GM18505 (cell line): ENCODE results near the gene RAB11B.
"Not testable (repeated sequence)": the region's sequence is repeated elsewhere in the genome, so short reads cannot be mapped to it uniquely, and the experiment has no call there.

Experiments
- ATAC-seq: cut with Tn5 transposase; IDR thresholded peaks from one replicate; pipeline ENCODE4 v1.9.1; 2021; ENCODE audit not compliant: unreplicated experiment
- POLR2A ChIP-seq: IDR thresholded peaks from 4 replicates; pipeline ENCODE4 v1.6.1; 2011; ENCODE audit warnings: borderline replicate concordance; ENCODE audit not compliant: insufficient read depth, insufficient read length; ENCODE audit errors: extremely low read depth

RAB11B gene

GRCh38 chr19:8426283-8426682 is 36.1 kb downstream of the RAB11B start:
- no peak for TF ChIP-seq POLR2A
- ATAC-seq = no peak

- ATAC-seq = no peak
- TF ChIP-seq POLR2A = no peak
Measured at GRCh38 chr19:8429044-8429443, 38.9 kb downstream of the RAB11B start.

DNA sequence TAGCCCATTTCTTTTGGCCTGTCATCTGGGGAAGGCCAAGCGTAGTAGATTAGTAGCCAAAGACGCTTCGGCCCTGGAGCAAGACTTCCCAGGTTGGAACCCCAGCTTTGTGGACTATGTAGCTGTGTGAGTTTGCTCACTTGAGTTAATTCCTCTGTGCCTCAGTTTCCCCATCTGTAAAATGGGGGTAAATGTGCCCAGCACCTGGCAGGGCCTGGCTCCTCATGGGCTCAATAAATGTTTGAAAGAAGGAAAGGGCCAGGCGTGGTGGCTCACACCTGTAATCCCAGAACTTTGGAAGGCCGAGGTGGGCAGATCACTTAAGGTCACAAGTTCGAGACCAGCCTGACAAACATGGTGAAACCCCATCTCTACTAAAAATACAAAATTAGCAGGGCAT is 39.7 kb downstream of the RAB11B start:
- no peak for ATAC-seq
- no peak for TF ChIP-seq POLR2A

- ATAC-seq = no peak
- TF ChIP-seq POLR2A = no peak
Measured at GRCh38 chr19:8430650-8431049, 40.5 kb downstream of the RAB11B start.

DNA sequence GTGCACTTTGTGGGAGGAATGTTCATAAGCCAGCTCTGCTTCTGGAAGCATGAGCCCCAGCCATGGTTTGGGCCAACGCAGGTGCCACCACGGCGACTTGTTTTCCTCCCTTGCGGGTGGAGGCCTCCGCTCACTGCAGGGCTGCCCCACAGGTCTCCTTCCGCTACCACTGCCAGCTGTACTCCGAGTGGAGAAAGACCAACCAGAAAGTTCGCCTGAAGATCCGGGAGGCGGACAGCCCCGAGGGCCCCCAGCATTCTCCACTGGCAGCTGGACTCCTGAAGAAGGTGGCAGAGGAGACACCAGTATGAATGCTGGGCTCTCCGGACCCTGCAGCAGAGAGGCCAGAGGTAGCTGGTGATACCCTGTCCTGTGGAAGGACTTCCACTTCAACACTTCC is 48.1 kb downstream of the RAB11B start:
- no peak for ATAC-seq
- no peak for TF ChIP-seq POLR2A

- ATAC-seq = no peak
- no peak for TF ChIP-seq POLR2A
Measured at GRCh38 chr19:8441725-8442544, 51.8 kb downstream of the RAB11B start.

DNA sequence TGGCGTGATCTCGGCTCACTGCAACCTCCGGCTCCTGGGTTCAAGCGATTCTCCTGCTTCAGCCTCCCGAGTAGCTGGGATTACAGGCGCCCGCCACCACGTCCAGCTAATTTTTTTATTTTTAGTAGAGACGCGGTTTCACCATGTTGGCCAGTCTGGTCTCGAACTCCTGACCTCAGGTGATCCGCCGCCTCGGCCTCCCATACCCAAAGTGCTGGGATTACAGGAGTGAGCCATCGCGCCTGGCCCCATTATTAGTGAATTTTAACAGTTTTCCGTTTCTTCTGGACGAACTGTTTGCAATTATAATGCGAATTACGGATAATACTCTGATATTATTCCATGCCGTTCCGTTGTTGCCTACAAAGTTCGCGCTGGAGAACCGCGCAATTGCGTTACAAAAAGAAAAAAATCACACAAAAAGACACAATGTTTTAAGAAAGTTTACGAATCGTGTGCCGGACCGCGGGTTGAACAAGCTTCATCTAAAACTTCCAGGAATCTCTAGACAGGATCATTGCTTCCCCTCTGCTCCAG is 54.0 kb downstream of the RAB11B start:
- ATAC-seq = not testable (repeated sequence)

DNA sequence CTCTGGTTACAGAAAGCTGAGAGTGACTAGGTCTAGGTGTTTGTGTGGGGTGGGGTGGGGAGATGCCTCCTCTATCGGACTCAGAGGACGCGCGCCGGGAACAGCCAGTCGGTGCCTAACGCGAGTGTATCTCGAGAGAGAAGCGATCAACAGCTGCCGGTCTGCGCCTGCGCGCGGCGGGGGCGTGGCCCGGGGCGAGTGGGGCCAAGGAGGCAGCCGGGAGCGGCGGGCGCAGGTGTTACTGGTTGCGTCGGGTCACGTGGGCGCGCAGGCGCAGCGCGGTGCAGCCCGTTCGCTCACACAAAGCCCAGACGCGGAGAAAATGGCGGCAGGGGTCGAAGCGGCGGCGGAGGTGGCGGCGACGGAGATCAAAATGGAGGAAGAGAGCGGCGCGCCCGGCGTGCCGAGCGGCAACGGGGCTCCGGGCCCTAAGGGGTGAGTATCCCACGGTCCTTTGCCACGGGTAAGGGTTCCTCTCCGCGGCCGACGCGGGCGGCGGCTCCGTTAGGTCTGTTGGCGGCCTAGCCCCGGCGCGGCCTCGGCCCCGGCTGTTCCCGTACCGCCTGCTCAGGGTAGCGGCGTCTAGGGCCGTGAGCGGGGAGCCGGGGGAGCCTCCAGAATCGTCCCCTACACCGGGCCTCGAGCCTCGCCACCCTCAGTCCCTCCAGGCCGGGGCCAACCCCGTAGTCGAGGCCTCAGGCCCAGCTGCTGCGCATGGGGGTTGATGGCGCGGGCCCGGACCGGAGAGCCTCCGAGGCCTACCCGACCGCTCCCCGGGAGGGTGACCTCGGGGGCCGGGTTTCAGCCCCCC is 54.7 kb downstream of the RAB11B start, which contains the start of gene HNRNPM:
Gene HNRNPM, plus strand, starts transcription at position 299 of the 811 bp plus-strand sequence. Its CDS starts 24 bp downstream, at position 323.
- peak; percentile 94 for TF ChIP-seq POLR2A
- ATAC-seq = peak; percentile 93

DNA sequence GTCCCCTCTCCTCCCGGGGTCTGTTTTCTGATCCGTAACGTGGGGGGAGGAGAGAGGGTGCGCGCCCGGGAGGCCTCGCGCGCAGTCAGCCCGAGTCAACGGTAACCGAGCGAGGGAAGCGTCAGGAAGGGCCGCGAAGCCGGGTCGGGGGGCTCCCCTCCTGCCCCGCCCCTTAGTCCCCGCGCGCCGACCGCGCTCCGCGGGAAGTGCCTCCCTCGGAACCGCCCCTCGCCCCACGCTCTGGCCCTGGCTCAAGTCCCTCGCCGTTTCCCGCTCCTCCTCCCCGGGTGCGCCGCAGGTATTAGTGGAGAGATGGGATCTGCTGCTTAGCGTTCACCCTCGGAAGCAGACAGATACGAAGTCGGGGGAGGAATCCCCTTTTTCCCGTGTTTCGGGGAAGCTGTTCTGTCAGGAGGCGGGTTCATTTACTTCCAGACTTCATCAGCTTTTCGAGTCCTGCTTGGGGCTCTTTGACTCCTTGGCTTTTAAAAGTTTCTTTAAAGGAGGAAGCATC is 55.4 kb downstream of the RAB11B start:
- ATAC-seq = peak; percentile 26
- TF ChIP-seq POLR2A = no peak

GRCh38 chr19:8446061-8446709 is 56.0 kb downstream of the RAB11B start:
- no peak for TF ChIP-seq POLR2A

GRCh38 chr19:8449830-8450229 is 59.7 kb downstream of the RAB11B start:
- no peak for TF ChIP-seq POLR2A

More at GRCh38 chr19:8446061-8446709, 56.0 kb downstream of the RAB11B start:
- ATAC-seq = no peak

GRCh38 chr19:8451377-8451776 is 61.2 kb downstream of the RAB11B start:
- ATAC-seq = no peak
- TF ChIP-seq POLR2A = no peak

More at GRCh38 chr19:8449830-8450229, 59.7 kb downstream of the RAB11B start:
- no peak for ATAC-seq

DNA sequence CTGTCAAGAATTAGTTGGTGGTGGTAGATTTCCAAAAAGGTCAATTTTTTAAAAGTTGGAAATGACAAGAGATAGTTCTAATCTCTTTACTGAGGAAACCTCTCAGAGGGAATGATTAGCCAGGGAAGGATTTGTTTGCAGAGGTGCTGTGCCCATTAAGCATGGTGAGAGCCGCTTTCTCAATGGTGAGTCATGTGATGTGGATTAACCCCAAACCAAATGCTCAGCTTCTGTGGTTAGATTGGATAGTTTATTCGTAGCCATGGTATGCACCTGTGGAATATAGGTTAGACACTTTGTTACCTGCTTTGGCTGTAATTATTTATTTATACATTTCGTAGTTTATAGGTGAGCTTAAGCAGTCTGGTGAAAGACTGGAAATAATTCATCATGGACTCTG is 61.7 kb downstream of the RAB11B start:
- ATAC-seq = no peak
- TF ChIP-seq POLR2A = no peak
